K562 (cell line): Measurements from ENCODE around the gene GIPC3. TPM values are rescaled to one million over a fixed set of nuclear protein-coding genes. Genes with fewer than 3 reads are reported as not detected.

Source experiments
- CBX1 ChIP-seq: sonication (generic); IDR thresholded peaks from 2 replicates; pipeline ENCODE4 v1.6.1; 2016; ENCODE audit warnings: antibody characterized with exemption, low read depth, mild to moderate bottlenecking
- E2F5 ChIP-seq: sonication (generic); formaldehyde crosslinking; IDR thresholded peaks from 2 replicates; pipeline ENCODE4 v1.8.0; 2022; ENCODE audit warnings: mild to moderate bottlenecking, missing genetic modification reagents
- ELK1 ChIP-seq: sonication (generic); formaldehyde crosslinking; IDR thresholded peaks from 2 replicates; pipeline ENCODE4 v1.8.1; 2022; ENCODE audit warnings: missing genetic modification reagents
- ETV6 ChIP-seq, 3 experiments: fragments of 150-350 bp in 1 of 3; sonication (generic) in 1 of 3; formaldehyde crosslinking in 1 of 3; IDR thresholded peaks; 2 replicates each; pipeline versions ENCODE4 v1.6.1 to v1.8.0; 2014 to 2022; ENCODE audit warnings: borderline replicate concordance in 2 of 3, low read depth in 2 of 3, antibody characterized with exemption in 1 of 3, low read length in 1 of 3, mild to moderate bottlenecking in 1 of 3, missing genetic modification reagents in 1 of 3
- MYBL2 ChIP-seq, 2 experiments: fragments of 450-650 bp in 1 of 2; sonication (generic) in 1 of 2; formaldehyde crosslinking in 1 of 2; IDR thresholded peaks; 2 replicates each; pipeline versions ENCODE4 v1.6.1 to v1.8.1; 2017 to 2022; ENCODE audit warnings: borderline replicate concordance in 1 of 2, inconsistent platforms in 1 of 2, low read depth in 1 of 2, mild to moderate bottlenecking in 1 of 2, missing genetic modification reagents in 1 of 2, moderate library complexity in 1 of 2
- NFYB ChIP-seq: IDR thresholded peaks from 2 replicates; pipeline ENCODE4 v1.6.1; 2011; ENCODE audit warnings: mild to moderate bottlenecking, moderate library complexity; ENCODE audit not compliant: insufficient read length; ENCODE audit errors: extremely low read depth
- SIN3B ChIP-seq: fragments of 450-650 bp; IDR thresholded peaks from 2 replicates; pipeline ENCODE4 v1.6.1; 2017; ENCODE audit warnings: low read depth, mild to moderate bottlenecking, moderate library complexity
- SMARCE1 ChIP-seq: fragments of 450-650 bp; IDR thresholded peaks from 2 replicates; pipeline ENCODE4 v1.7.1; 2016; ENCODE audit warnings: mild to moderate bottlenecking
- SUPT5H ChIP-seq: fragments of 450-650 bp; IDR thresholded peaks from 2 replicates; pipeline ENCODE4 v1.6.1; 2016
- ZBTB49 ChIP-seq: sonication (generic); formaldehyde crosslinking; IDR thresholded peaks from 2 replicates; pipeline ENCODE4 v1.8.0; 2022; ENCODE audit warnings: missing genetic modification reagents, mild to moderate bottlenecking, borderline replicate concordance
- ZNF511 ChIP-seq: sonication (generic); formaldehyde crosslinking; IDR thresholded peaks from 2 replicates; pipeline ENCODE4 v1.8.0; 2022; ENCODE audit warnings: mild to moderate bottlenecking, missing genetic modification reagents
- ZNF592 ChIP-seq: fragments of 450-650 bp; IDR thresholded peaks from 2 replicates; pipeline ENCODE4 v1.6.1; 2017; ENCODE audit warnings: antibody characterized with exemption, mild to moderate bottlenecking
- polyA plus RNA-seq, 8 experiments: library from polyadenylated mRNA; depleted of rRNA in 4 of 8; stranded (reverse) in 5 of 8; unstranded in 3 of 8; fragments of >200 nt; fragmentation: Nextera tagmentation in 2 of 8; fragmentation: Illumina TruSeq in 1 of 8; extraction: Ambion mirVana in 2 of 8; extraction: Trizol in 1 of 8; gene quantifications; 2 replicates each; pipeline versions ENCODE4 v1.2.1 to v1.2.3, GENCODE V29; 2011 to 2014; ENCODE audit warnings: inconsistent platforms in 1 of 8, missing spikeins in 1 of 8
- total RNA-seq, 7 experiments: library from RNA; depleted of rRNA in 6 of 7; stranded (reverse); fragments of >200 nt in 6 of 7; fragmentation: Illumina TruSeq in 2 of 7; extraction: Trizol in 2 of 7; gene quantifications; 2 replicates each; pipeline versions ENCODE4 v1.2.1 to v1.2.3, GENCODE V29; 2011 to 2021; ENCODE audit warnings: low replicate concordance in 1 of 7

The GIPC3 gene
- total and polyA plus RNA-seq, 9 of the 15 experiments (the other 6 are each of a cell fraction or from before 2014, with no cell fraction given), result 0.03 to 3.6 (median 1.5) TPM; not detected in 1

- TF ChIP-seq MYBL2 (IDR thresholded peaks at IDR 0.05; ENCODE audit: low read depth) (no peak), MYBL2 (CRISPR knock-in tag; IDR thresholded peaks at IDR 0.05; ENCODE audit: borderline replicate concordance) (no peak), SMARCE1 (no peak), SUPT5H (peak; percentile 65; the same call in 1 of the 2 replicates), NFYB (no peak), ZNF592 (no peak), SIN3B (no peak), E2F5 (CRISPR knock-in tag) (0 out of 2 replicates have a peak, but pooled peaks have one; percentile 19), ELK1 (CRISPR knock-in tag) (no peak), CBX1 (0 out of 2 replicates have a peak, but pooled peaks have one; percentile 8), ZNF511 (CRISPR knock-in tag) (0 out of 2 replicates have a peak, but pooled peaks have one; percentile 2), ETV6 (IDR thresholded peaks at IDR 0.05; ENCODE audit: borderline replicate concordance in 1 of 2, low read depth in 2 of 2, low read length in 1 of 2) (no peak), ETV6 (CRISPR knock-in tag; IDR thresholded peaks at IDR 0.05; ENCODE audit: borderline replicate concordance) (0 out of 2 replicates have a peak, but pooled peaks have one; percentile 63), ZBTB49 (CRISPR knock-in tag) (0 out of 2 replicates have a peak, but pooled peaks have one; percentile 25)
Observed at GRCh38 chr19:3573162-3573857, 12.0 kb upstream of the GIPC3 start (continued).
